ENCODE data around the gene NOL11. TPM values are rescaled to one million over a fixed set of nuclear protein-coding genes. Genes with fewer than 3 reads are reported as not detected.
"Not testable (repeated sequence)": the region's sequence is repeated elsewhere in the genome, so short reads cannot be mapped to it uniquely, and the experiment has no call there.

The NOL11 gene
- total and polyA plus RNA-seq, 2 of the 8 experiments (the other 6 are each of a cell fraction or from before 2014, with no cell fraction given) = 58.0 to 97.2 TPM

DNA sequence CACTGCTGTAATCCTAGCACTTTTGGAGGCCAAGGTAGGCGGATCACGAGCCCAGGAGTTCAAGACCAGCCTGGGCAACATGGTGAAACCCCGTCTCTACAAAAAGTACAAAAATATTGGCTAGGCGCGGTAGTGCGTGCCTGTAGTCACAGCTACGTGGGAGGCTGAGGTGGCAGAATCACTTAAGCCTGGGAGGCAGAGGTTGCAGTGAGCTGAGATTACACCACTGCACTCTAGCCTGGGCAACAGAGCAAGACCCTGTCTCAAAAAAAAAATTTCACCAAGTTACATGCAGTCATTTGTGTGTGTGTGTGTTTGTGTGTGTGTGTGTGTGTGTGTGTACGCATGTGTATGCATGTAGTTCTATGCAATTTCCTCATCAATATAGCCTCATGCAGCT lies 14.9 kb upstream of the NOL11 start:
- H3K27ac ChIP-seq (ENCODE audit: low read depth, low read length); H3K23me2 ChIP-seq (ENCODE audit: low read depth, low read length); H3K4ac ChIP-seq (replicated peaks; ENCODE audit: insufficient read length, low read depth, low read length); H4K5ac ChIP-seq (ENCODE audit: insufficient read length, low read depth, low read length); POLR2A ChIA-PET (ENCODE audit: partially characterized antibody); H3K79me2 ChIP-seq (ENCODE audit: control insufficient read depth in 1 of 2, insufficient read depth in 2 of 2, low read length in 2 of 2); H3K18ac ChIP-seq (ENCODE audit: extremely low read depth, low read length); H3K27me3 ChIP-seq (replicated peaks in 1 of 4; ENCODE audit: control insufficient read depth in 3 of 4, extremely low read depth in 1 of 4, insufficient read depth in 3 of 4, low read length in 3 of 4); H2BK5ac ChIP-seq (ENCODE audit: low read depth, low read length); H4K91ac ChIP-seq (replicated peaks; ENCODE audit: insufficient read length, low read length); H3K4me2 ChIP-seq (ENCODE audit: insufficient read depth in 1 of 2, low read depth in 2 of 2, low read length in 2 of 2); H2BK12ac ChIP-seq (ENCODE audit: low read depth, low read length); H3K4me1 ChIP-seq (replicated peaks in 1 of 4; ENCODE audit: control insufficient read depth in 3 of 4, insufficient read depth in 4 of 4, low read length in 3 of 4); H3K23ac ChIP-seq (ENCODE audit: insufficient read length); H3K9ac ChIP-seq (replicated peaks in 1 of 4; ENCODE audit: extremely low read depth in 1 of 4, low read depth in 3 of 4, low read length in 3 of 4); H2BK120ac ChIP-seq (replicated peaks; ENCODE audit: low read depth, low read length); H2BK20ac ChIP-seq (ENCODE audit: low read length); H3K9me3 ChIP-seq (ENCODE audit: insufficient read depth in 2 of 2, low read depth in 1 of 2, low read length in 1 of 2); FAIRE-seq; DNase-seq (ENCODE audit: low read depth in 1 of 2, low spot score in 2 of 2); H4K20me1 ChIP-seq (replicated peaks in 1 of 2; ENCODE audit: control insufficient read depth in 1 of 2, insufficient read depth in 2 of 2, low read length in 2 of 2); H4K8ac ChIP-seq (ENCODE audit: extremely low read depth, insufficient read depth, low read length); H2AFZ ChIP-seq (ENCODE audit: low read length); H2BK15ac ChIP-seq (ENCODE audit: low read length); H3K36me3 ChIP-seq (ENCODE audit: control insufficient read depth in 2 of 4, insufficient read depth in 4 of 4, low read length in 3 of 4); H3K4me3 ChIP-seq (ENCODE audit: extremely low read depth in 1 of 4, insufficient read depth in 2 of 4, low read depth in 3 of 4, low read length in 4 of 4); H3K14ac ChIP-seq (ENCODE audit: insufficient read length); H3K56ac ChIP-seq (replicated peaks; ENCODE audit: insufficient read length, low read depth, low read length); H3K79me1 ChIP-seq (ENCODE audit: low read depth, low read length); H2AK5ac ChIP-seq (ENCODE audit: low read depth, low read length): not testable (repeated sequence)
- 97% methylated on average over 8 of the region's 8 CpGs; no CpG with 5 or more reads in 1 of the 2 experiments for WGBS, 2 experiments (ENCODE audit: extremely low coverage in 1 of 2, insufficient coverage in 1 of 2, insufficient read length in 1 of 2, insufficient replicate concordance in 2 of 2, low coverage in 1 of 2, low lambda C conversion rate in 2 of 2, missing lambda C conversion rate in 1 of 2)
- CTCF ChIA-PET (ENCODE audit: partially characterized antibody) = interaction anchor here (1.0 to 1.7 kb wide), 3 partner anchors 13 to 16 kb away, joined by 4 read pairs; partner anchors contain the start of gene NOL11
